Activated CD4-positive, alpha-beta memory T cell treated with anti-CD3 and anti-CD28 coated beads, Interleukin-2, amount 10 ng/mL, durations not matched to agents 7 days and 5 days (primary cell): ENCODE measurements around the gene TEX22. TPM values are rescaled to one million over a fixed set of nuclear protein-coding genes. Genes with fewer than 3 reads are reported as not detected.

Experiments used
- CTCF ChIA-PET: fragments of 350-600 bp; sonication (Branson Sonifier 250); formaldehyde crosslinking; loops from one replicate; lab custom pipeline; 2021; ENCODE audit warnings: antibody characterized with exemption, inconsistent platforms; lab: Charles Lee
- POLR2A ChIA-PET: fragments of 350-600 bp; sonication (Branson Sonifier 250); formaldehyde crosslinking; loops from one replicate; lab custom pipeline; 2021; ENCODE audit warnings: antibody characterized with exemption; lab: Charles Lee
- DNase-seq: peaks from one replicate; pipeline ENCODE4 v3.0.0-alpha.2; 2020
- H3K27ac Mint-ChIP-seq: one replicate; pipeline ENCODE4 v1.8.0; 2021; ENCODE audit warnings: mild to moderate bottlenecking, mixed read lengths
- H3K27me3 Mint-ChIP-seq: one replicate; pipeline ENCODE4 v1.8.0; 2021; ENCODE audit warnings: mixed read lengths
- H3K36me3 Mint-ChIP-seq: one replicate; pipeline ENCODE4 v1.8.0; 2021; ENCODE audit warnings: low read depth, mixed read lengths
- H3K4me1 Mint-ChIP-seq: one replicate; pipeline ENCODE4 v1.8.0; 2021; ENCODE audit warnings: mixed read lengths
- H3K4me3 Mint-ChIP-seq: one replicate; pipeline ENCODE4 v1.8.0; 2021; ENCODE audit warnings: mild to moderate bottlenecking, mixed read lengths
- H3K9me3 Mint-ChIP-seq: one replicate; pipeline ENCODE4 v1.8.0; 2021; ENCODE audit warnings: mixed read lengths
- total RNA-seq, 2 experiments: library from RNA; stranded (reverse); gene quantifications; one replicate each; pipeline ENCODE4 v1.2.3, GENCODE V29; 2021

The TEX22 gene
- total RNA-seq, 2 experiments from 2014 or later = 2.6 to 4.4 TPM

DNA sequence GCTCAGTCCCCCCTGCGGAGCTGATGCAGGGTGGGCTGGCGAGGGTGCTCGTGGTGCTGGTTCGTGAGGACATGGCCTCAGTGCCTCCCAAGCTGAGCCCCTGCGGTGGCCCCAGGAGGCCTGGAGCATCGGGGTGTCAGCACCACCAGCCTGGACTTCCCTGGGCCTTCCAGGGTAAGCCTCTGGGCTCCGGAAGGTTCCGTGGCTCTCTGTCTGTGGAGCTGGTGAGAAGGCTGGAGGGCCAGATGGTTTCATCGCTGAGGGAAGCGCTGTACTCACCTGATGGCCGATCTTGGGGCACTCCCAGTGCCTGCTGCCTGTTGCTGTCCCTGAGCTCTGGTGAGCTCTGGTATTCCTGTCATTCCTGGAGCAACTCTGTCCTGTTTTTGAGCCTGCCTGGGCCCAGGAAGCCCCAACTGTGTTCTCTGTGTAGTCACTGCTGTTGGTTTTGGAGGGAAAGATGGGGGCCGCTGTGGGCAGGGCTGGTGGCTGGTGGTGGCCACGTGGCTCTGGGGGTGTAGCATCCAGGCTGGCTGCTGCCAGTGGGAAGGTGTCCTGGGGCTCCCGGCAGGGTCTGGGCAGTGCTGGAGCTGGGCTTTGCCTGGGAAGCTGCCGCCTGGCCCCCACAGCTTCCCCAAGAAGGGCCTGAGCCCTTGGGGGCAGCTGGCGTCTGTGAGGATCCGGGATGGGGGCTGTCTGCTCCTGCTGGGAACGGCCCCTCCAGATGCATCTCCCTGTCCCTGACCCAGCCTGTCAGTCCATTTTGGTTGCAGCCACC lies 39.6 kb downstream of the TEX22 start:
- ChIA-PET POLR2A (no interaction called here), CTCF (no interaction called here)
- H3K27ac Mint-ChIP-seq = no peak overlapping the region
- H3K27me3 Mint-ChIP-seq = no peaks in the 10 kb centered on the region
- peaks cover 6% of the 10 kb centered on the region for H3K36me3 Mint-ChIP-seq
- H3K4me3 Mint-ChIP-seq = no peak overlapping the region
- no peak for DNase-seq
- peaks cover 6% of the 10 kb centered on the region for H3K4me1 Mint-ChIP-seq
- H3K9me3 Mint-ChIP-seq = no peaks in the 10 kb centered on the region

GRCh38 chr14:105439179-105439578 lies 40.8 kb downstream of the TEX22 start:
- Mint-ChIP-seq H3K27me3 (no peaks in the 10 kb centered on the region), H3K4me1 (peaks cover 6% of the 10 kb centered on the region), H3K9me3 (no peaks in the 10 kb centered on the region), H3K27ac (no peak overlapping the region), H3K4me3 (no peak overlapping the region), H3K36me3 (peaks cover 6% of the 10 kb centered on the region)
- CTCF ChIA-PET = no interaction called here
- no peak for DNase-seq
- POLR2A ChIA-PET = no interaction called here

DNA sequence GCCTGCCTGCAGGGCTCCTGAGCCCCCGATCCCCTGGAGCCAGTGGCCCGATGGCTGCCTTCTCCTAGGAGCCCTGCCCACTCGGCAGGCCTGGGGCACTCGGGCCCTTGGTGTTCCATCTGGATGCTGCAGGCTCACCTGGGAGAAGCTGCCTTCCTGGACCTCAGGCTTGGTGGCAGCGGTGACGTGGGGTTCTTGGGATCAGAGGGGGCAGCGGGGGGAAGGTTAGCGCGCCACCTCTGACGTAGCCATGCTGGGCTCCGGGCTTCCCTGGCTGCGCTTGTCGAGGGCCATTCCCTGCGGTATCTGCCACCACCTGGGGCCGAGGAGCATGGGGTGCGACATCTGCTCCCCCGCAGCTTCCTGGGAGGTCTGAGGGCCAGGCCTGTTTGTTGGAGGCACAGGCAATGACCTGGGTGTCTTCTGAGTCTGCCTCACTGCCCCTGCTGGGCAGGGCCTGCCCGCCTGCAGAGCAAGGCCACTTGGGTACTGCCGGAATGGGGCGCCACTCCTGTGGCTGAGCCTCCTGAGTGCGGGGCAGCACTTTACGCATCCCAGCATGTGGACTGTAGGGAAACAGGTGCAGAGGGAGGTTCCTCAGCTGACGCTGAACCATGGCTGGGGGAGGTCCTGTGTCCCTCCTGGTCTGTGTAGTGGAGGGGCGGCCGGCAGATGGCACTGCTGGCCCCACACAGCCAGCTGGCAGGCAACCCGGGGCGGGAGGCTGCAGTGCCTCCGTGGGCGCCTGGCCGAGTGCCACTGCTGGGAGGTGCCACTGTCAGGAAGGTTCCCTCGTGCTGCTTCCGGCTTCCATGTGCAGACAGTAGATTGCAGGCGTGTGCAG lies 41.6 kb downstream of the TEX22 start:
- ChIA-PET POLR2A (no interaction called here), CTCF (no interaction called here)
- Mint-ChIP-seq H3K27ac (no peak overlapping the region), H3K4me1 (peaks cover 3% of the 10 kb centered on the region), H3K36me3 (peaks cover 5% of the 10 kb centered on the region), H3K9me3 (no peaks in the 10 kb centered on the region), H3K27me3 (no peaks in the 10 kb centered on the region), H3K4me3 (no peak overlapping the region)
- DNase-seq = no peak

- ChIA-PET POLR2A (no interaction called here), CTCF (no interaction called here)
- no peaks in the 10 kb centered on the region for H3K9me3 Mint-ChIP-seq
- H3K27me3 Mint-ChIP-seq = no peaks in the 10 kb centered on the region
- H3K36me3 Mint-ChIP-seq = peaks cover 4% of the 10 kb centered on the region
- H3K4me3 Mint-ChIP-seq = no peak overlapping the region
- H3K4me1 Mint-ChIP-seq = peaks cover 2% of the 10 kb centered on the region
- no peak overlapping the region for H3K27ac Mint-ChIP-seq
- DNase-seq = no peak
These were observed 42.2 kb downstream of the TEX22 start for GRCh38 chr14:105440554-105440900.

GRCh38 chr14:105440992-105441391 lies 42.7 kb downstream of the TEX22 start:
- H3K4me1 Mint-ChIP-seq = no peaks in the 10 kb centered on the region
- H3K27ac Mint-ChIP-seq = no peak overlapping the region
- no peaks in the 10 kb centered on the region for H3K9me3 Mint-ChIP-seq
- ChIA-PET POLR2A (no interaction called here), CTCF (no interaction called here)
- no peaks in the 10 kb centered on the region for H3K27me3 Mint-ChIP-seq
- H3K4me3 Mint-ChIP-seq = no peak overlapping the region
- DNase-seq = no peak
- H3K36me3 Mint-ChIP-seq = peaks cover 4% of the 10 kb centered on the region

DNA sequence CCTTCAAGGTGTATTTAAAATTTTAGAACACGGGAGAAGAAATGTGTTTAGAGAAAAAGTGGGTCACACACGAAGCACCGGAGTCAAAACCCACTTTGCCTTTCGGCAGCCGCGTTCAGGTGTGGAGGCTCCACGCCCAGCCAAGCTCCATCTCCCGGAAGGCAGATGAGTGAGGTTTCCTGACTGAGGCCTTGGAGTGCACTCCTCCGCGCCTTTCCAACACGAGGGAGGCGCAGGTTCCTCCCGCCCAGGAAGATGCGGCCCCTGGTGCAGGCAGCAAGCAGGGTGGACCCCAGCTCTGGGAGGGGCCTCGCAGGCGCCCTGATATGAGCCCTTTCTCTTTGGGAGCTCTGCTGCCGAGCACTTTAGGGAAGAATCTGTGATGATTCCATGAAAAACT lies 43.8 kb downstream of the TEX22 start:
- Mint-ChIP-seq H3K4me3 (no peak overlapping the region), H3K9me3 (no peaks in the 10 kb centered on the region), H3K36me3 (peaks cover 4% of the 10 kb centered on the region), H3K27me3 (no peaks in the 10 kb centered on the region), H3K4me1 (no peaks in the 10 kb centered on the region), H3K27ac (no peak overlapping the region)
- DNase-seq = no peak
- ChIA-PET POLR2A (no interaction called here), CTCF (no interaction called here)

GRCh38 chr14:105442834-105443233 lies 44.5 kb downstream of the TEX22 start:
- no peak for DNase-seq
- POLR2A ChIA-PET = no interaction called here
- Mint-ChIP-seq H3K36me3 (peaks cover 4% of the 10 kb centered on the region), H3K4me3 (no peak overlapping the region), H3K27ac (no peak overlapping the region), H3K27me3 (no peaks in the 10 kb centered on the region), H3K4me1 (no peaks in the 10 kb centered on the region), H3K9me3 (no peaks in the 10 kb centered on the region)
- CTCF ChIA-PET = no interaction called here

DNA sequence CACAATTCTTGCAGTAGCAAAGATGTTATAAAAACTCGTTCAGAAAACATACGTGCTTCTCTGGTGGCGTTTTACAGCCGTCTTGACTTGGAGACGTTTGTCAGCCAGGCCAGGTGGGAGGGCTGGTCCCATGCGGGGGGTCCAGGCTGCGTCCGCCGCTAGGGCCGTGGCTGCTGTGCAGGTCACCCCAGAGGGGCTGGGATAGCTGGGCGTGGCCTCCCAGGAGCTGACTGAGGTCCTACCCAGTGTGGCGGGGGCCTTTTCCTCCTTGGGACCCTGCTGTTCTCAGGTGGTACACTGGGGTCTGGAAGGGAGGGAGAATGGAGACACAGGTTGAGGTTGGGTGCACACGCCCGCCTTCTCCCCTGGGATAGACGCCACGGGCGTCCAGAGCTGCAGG lies 46.5 kb downstream of the TEX22 start:
- Mint-ChIP-seq H3K9me3 (no peaks in the 10 kb centered on the region), H3K27me3 (no peaks in the 10 kb centered on the region), H3K4me1 (no peaks in the 10 kb centered on the region), H3K4me3 (no peak overlapping the region), H3K27ac (no peak overlapping the region), H3K36me3 (peaks cover 4% of the 10 kb centered on the region)
- ChIA-PET CTCF (no interaction called here), POLR2A (no interaction called here)
- DNase-seq = no peak

GRCh38 chr14:105445290-105445689 lies 47.0 kb downstream of the TEX22 start:
- POLR2A ChIA-PET = no interaction called here
- no peak for DNase-seq
- Mint-ChIP-seq H3K4me1 (no peaks in the 10 kb centered on the region), H3K36me3 (peaks cover 4% of the 10 kb centered on the region), H3K27me3 (no peaks in the 10 kb centered on the region), H3K27ac (no peak overlapping the region), H3K9me3 (no peaks in the 10 kb centered on the region), H3K4me3 (no peak overlapping the region)
- CTCF ChIA-PET = no interaction called here

GRCh38 chr14:105445901-105446845 lies 47.8 kb downstream of the TEX22 start:
- ChIA-PET POLR2A (no interaction called here), CTCF (no interaction called here)
- Mint-ChIP-seq H3K27me3 (no peaks in the 10 kb centered on the region), H3K27ac (no peak overlapping the region), H3K36me3 (peaks cover 4% of the 10 kb centered on the region), H3K9me3 (no peaks in the 10 kb centered on the region), H3K4me3 (no peak overlapping the region), H3K4me1 (no peaks in the 10 kb centered on the region)
- no peak for DNase-seq

DNA sequence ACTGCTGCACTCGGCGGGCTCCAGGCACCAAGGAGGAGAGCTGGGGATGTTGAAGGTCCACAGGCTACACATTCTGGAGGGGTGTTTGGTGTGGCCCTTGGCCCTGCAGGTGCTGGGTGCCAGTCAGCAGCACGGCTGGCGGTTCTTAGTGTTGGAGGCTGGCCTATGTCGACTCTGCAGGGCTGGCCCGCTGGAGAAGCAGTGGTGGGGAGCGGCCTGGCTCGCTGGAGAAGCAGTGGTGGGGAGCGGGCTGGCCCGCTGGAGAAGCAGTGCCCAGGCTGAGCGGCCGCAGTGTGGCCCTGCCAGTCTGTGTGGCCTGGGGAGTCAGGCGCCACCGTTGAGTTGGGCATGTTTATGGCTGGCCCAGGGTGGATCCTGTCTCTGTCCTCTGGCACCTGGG lies 48.6 kb downstream of the TEX22 start:
- Mint-ChIP-seq H3K36me3 (peaks cover under 1% of the 10 kb centered on the region), H3K4me1 (no peaks in the 10 kb centered on the region), H3K4me3 (no peak overlapping the region), H3K9me3 (no peaks in the 10 kb centered on the region), H3K27ac (no peak overlapping the region), H3K27me3 (no peaks in the 10 kb centered on the region)
- ChIA-PET CTCF (no interaction called here), POLR2A (no interaction called here)
- DNase-seq = no peak

DNA sequence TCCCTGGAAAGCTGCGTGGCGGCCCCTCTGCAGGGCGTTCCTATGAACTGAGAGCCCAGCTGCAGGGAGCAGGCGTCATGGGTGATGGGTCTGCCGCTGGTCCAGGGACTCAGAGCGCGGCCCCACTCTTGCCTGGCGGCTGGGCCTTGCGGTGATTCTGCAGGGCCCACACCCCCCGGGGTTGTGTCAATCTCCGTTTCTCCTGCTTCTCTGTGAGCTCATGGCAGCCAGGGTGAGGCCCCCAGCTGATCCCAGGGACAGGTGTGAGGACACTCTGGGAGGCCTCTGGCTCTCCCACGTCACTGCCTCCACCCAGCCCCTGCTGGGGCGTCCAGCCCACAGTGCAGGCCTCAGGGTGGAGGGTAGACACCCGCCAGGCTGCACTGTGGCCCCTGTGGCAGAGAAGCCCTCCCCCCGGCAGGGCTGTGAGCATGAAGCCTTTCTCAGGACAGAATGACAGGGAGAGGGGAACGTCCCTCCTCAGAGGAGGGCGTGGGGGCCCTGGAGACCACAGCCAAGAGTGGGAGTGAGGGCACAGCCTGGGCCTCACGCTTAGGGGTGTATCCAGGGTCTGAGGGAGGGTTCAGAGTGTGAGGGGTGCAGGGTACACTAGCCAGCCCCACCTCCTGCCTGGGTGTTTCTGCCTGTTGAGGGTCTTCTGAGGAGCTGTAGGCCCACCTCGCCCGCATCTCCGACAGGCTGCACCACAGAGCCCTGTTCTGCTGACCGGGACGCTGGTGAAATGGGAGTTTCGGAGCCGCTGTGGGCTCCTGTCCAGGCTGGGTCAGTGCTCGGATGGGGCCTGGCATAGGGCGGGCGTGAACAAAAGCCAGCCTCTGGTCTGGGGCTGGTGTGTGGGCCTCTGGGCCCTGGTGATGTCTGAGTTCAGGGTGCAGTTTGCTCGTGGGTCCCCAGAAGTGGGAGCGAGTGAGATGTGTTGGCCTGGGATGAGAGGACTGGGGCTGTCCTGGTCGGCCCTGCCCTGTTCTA lies 49.6 kb downstream of the TEX22 start:
- Mint-ChIP-seq H3K4me1 (no peaks in the 10 kb centered on the region), H3K36me3 (no peaks in the 10 kb centered on the region), H3K27ac (no peak overlapping the region), H3K27me3 (no peaks in the 10 kb centered on the region), H3K9me3 (no peaks in the 10 kb centered on the region), H3K4me3 (no peak overlapping the region)
- DNase-seq = no peak
- CTCF ChIA-PET = interaction anchor here (0.7 to 1.9 kb wide), 8 partner anchors 9 to 80 kb away, joined by 3 to 9 read pairs (median 3); no protein-coding TSS in a partner anchor
- POLR2A ChIA-PET = interaction anchor here (1.0 to 1.2 kb wide), 2 partner anchors 42 to 49 kb away, joined by 3 to 5 read pairs; partner anchors contain the start of gene TEX22
